Astrocyte (in vitro differentiated cells and primary cell): Measurements from ENCODE around the gene ANKS6.

Experiments
- CTCF ChIP-seq: IDR thresholded peaks from 2 replicates; pipeline ENCODE4 v1.5.1; 2011; ENCODE audit warnings: low read depth, mild to moderate bottlenecking, inconsistent platforms, low read length, moderate library complexity; ENCODE audit not compliant: insufficient read depth
- EZH2 ChIP-seq: IDR thresholded peaks from 2 replicates; pipeline ENCODE4 v1.6.1; 2012; ENCODE audit warnings: mild to moderate bottlenecking, low read length, inconsistent platforms; ENCODE audit not compliant: insufficient read depth

- TF ChIP-seq CTCF (no peak), EZH2 (no peak)
Measured at GRCh38 chr9:98721643-98722042, 74.7 kb downstream of the ANKS6 start.
